AG09319 (cell line): ENCODE measurements around the gene CPA4.

Experiments used
- DNase-seq: peaks from one replicate; pipeline ENCODE4 v3.0.0-alpha.2; 2010; ENCODE audit warnings: low read depth; ENCODE audit errors: extremely low read depth
- CTCF ChIP-seq: IDR thresholded peaks from 2 replicates; pipeline ENCODE4 v1.5.1; 2011; ENCODE audit warnings: low read depth, mild to moderate bottlenecking, inconsistent platforms, low read length, moderate library complexity

CPA4 gene

DNA sequence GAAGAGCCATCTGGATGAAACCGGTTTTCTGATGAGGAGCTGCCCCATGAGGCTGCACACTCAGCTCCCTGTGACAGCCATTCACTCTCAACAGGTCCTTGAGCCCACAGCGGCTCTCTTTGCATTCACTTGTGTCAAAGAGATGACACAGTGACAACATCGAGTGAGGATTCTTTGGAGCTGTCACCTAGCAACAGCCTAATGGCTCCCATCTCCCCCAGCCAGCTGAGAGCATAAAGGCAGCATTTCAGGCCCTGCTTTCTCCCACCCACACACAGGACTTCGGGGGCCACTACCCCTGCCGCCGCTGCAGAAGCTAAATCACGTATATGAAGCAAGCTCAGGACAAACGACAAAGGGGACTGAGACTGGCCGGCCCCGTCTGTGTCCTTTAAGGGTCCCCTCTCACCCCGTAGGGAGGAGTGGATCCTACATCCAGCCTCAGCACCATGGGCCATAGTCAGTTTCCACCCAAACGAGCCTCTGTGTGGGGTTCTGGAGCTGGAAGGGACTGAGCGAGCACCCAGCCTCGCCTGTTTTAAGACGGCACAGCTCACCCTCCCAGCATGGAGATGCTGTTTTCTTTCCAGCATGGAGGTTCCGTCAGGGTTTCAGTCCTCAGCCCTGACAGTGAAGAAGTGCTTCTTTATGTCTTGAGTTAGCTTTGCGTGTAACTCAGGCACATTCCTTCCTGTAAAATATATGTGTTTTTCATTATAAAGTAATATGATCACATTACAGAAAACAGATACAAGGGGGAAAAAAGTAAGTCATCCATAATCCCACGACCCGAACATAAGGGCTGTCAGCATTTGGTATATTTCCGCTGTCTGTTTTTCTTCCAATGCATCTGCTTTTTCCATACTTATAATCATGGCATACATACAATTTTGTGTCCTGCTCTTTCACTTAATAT, 4.9 kb downstream of the CPA4 start:
- DNase-seq = no peak
- TF ChIP-seq CTCF = no peak

DNA sequence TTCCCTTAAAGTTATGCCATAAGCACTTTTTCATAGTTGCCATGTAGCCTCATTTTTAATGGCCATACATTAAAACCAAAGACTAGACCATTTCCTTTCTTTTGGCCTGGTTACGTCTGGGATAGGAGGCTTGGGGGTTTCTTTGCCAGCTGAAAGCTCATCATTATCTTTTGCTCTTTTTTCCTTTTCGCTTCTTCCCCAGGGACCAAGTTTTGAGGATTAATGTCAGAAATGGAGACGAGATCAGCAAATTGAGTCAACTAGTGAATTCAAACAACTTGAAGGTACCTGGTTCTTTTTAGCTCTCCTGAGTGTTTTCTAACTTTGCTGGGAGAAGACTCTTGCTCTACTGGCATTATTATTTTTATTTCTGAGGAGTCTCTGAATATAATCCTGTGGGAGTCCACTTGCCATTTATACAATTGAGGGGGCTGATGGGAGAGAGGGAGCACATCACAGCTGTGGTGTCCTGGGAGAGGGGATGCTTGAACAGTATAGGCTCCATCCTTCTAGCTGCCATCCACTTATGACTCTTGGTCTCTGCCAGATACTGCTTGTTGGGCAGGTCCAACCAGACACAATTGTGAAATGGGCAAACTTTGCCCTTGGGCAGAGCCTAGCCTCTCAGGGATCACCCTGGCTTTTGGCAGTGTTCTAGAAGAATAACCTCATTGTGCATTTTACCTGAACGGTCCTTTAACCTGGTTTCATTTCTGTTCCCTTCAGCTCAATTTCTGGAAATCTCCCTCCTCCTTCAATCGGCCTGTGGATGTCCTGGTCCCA, 5.8 kb downstream of the CPA4 start:
- no peak for DNase-seq

GRCh38 chr7:130299866-130300265, 6.9 kb downstream of the CPA4 start:
- DNase-seq = no peak

More for the DNA sequence above, 5.8 kb downstream of the CPA4 start:
- TF ChIP-seq CTCF = no peak

DNA sequence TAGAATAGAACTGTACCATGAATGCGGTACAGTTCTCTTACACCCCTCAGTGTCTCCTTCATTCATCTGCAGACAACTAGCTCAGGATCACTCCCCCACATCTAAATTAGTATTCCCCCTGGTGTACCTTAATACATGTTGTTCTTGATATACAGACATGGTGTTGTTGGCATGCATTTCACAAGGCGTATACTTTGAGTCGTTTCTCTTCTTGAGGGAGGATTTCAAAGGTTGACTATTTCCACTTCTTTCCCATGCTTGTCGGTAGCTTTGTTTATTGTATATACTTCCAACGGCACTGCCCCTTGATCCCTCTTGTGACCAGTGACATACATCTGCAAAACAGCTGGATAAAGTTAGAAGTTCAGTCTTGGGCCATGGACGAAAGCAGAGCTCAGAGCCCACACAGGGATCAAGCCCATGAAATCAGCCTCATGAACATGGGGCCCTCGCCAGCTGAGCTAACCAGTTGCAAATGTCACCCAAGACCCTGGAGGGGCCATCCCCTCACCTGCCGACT, 8.6 kb downstream of the CPA4 start:
- no peak for DNase-seq
- TF ChIP-seq CTCF = no peak

More at GRCh38 chr7:130299866-130300265, 6.9 kb downstream of the CPA4 start:
- no peak for TF ChIP-seq CTCF

GRCh38 chr7:130302649-130303048, 9.7 kb downstream of the CPA4 start:
- no peak for TF ChIP-seq CTCF
- no peak for DNase-seq

DNA sequence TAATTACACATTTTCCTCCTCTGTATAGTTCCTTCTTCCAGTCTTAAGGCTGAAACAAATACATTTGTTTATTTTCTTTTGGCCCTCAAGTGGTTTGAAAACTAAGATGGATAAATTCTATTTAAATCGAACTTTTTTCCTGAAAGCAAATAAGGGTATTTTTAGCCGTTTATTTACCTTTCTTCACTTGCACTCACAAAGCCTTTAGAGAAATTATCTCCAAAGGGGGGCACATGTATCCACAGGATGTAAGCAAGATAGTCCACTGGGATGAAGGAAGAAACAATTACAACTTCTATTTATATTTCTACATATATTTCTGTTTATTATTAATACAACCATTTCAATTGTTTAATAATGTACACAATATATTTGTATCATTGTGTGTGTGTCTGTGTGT, 10.2 kb downstream of the CPA4 start:
- TF ChIP-seq CTCF = no peak
- DNase-seq = no peak

GRCh38 chr7:130303551-130303950, 10.6 kb downstream of the CPA4 start:
- no peak for TF ChIP-seq CTCF
- DNase-seq = no peak
